Osteocyte (in vitro differentiated cells): Measurements from ENCODE around the gene TMEM186. TPM values are rescaled to one million over a fixed set of nuclear protein-coding genes. Genes with fewer than 3 reads are reported as not detected.

Source experiments
- DNase-seq: peaks from one replicate; pipeline ENCODE4 v3.0.0; 2021; ENCODE audit warnings: mixed read lengths; ENCODE audit not compliant: unreplicated experiment; ENCODE audit errors: extremely low spot score
- H3K27ac Mint-ChIP-seq: one replicate; pipeline ENCODE4 v1.8.0; 2021; ENCODE audit warnings: mild to moderate bottlenecking, mixed read lengths; ENCODE audit not compliant: unreplicated experiment
- H3K27me3 Mint-ChIP-seq: one replicate; pipeline ENCODE4 v1.8.0; 2021; ENCODE audit warnings: mixed read lengths; ENCODE audit not compliant: unreplicated experiment
- H3K36me3 Mint-ChIP-seq: one replicate; pipeline ENCODE4 v1.8.0; 2021; ENCODE audit warnings: mixed read lengths; ENCODE audit not compliant: unreplicated experiment
- H3K4me1 Mint-ChIP-seq: one replicate; pipeline ENCODE4 v1.8.0; 2021; ENCODE audit warnings: mixed read lengths; ENCODE audit not compliant: unreplicated experiment
- H3K4me3 Mint-ChIP-seq: one replicate; pipeline ENCODE4 v1.8.0; 2021; ENCODE audit warnings: mild to moderate bottlenecking, moderate library complexity, mixed read lengths; ENCODE audit not compliant: unreplicated experiment
- H3K9me3 Mint-ChIP-seq: one replicate; pipeline ENCODE4 v1.8.0; 2021; ENCODE audit warnings: mixed read lengths; ENCODE audit not compliant: unreplicated experiment
- total RNA-seq: library from RNA; stranded (reverse); gene quantifications from 2 replicates; pipeline ENCODE4 v1.2.1, GENCODE V29; 2021
- TF ChIP-seq, protein P1 (sequence below): fragments of 200-600 bp; sonication (generic); IDR thresholded peaks from 2 replicates; pipeline ENCODE4 v1.5.0; 2021; ENCODE audit warnings: antibody characterized with exemption, mild to moderate bottlenecking, moderate library complexity

TMEM186 gene
- total RNA-seq, 1 donor from 2014 or later, result 12.1 TPM

DNA sequence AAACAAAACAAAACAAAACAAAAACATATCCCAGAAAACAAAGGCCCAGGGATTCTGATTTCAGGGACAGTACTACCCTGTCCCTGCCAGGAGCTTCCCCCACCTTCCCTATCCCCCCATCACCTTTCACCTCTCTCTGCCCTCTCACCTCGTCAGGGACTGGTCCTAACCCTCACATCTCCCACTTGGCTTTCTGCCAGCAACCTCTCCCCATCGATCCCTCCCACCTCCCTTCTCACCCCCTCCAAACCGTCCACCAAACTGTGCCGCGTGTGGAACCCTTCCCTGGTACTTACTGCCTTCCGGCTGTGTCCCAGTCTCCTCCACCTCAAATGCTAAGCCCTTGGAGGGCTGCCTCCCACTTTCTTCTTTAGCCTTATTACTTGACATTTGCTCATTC lies 36.4 kb downstream of the TMEM186 start:
- Mint-ChIP-seq H3K27me3 (no peaks in the 10 kb centered on the region), H3K4me3 (no peak overlapping the region), H3K9me3 (no peaks in the 10 kb centered on the region), H3K4me1 (no peaks in the 10 kb centered on the region), H3K36me3 (no peaks in the 10 kb centered on the region), H3K27ac (no peak overlapping the region)
- DNase-seq, result no peak
- TF ChIP-seq, protein P1, sequence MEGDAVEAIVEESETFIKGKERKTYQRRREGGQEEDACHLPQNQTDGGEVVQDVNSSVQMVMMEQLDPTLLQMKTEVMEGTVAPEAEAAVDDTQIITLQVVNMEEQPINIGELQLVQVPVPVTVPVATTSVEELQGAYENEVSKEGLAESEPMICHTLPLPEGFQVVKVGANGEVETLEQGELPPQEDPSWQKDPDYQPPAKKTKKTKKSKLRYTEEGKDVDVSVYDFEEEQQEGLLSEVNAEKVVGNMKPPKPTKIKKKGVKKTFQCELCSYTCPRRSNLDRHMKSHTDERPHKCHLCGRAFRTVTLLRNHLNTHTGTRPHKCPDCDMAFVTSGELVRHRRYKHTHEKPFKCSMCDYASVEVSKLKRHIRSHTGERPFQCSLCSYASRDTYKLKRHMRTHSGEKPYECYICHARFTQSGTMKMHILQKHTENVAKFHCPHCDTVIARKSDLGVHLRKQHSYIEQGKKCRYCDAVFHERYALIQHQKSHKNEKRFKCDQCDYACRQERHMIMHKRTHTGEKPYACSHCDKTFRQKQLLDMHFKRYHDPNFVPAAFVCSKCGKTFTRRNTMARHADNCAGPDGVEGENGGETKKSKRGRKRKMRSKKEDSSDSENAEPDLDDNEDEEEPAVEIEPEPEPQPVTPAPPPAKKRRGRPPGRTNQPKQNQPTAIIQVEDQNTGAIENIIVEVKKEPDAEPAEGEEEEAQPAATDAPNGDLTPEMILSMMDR, result no peak

DNA sequence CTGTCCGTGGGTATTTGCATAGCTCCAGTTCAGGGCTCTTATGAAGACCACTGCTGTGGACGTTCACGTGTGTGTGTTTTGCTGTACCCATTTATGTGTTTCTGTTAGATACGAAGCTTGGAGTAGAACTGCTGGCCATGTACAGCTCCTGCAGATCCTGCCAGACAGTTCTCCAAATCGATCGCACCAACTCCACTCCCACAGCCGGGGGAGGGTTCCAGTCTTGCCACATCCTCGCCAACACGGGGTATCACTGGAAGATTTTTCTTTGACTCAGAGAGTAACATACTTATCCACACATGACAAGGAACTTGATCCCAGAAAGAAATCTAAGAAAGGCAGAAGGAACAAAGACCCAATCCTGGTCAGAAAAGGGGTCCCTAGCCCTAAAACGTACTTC lies 37.4 kb downstream of the TMEM186 start:
- Mint-ChIP-seq H3K4me3 (no peak overlapping the region), H3K9me3 (no peaks in the 10 kb centered on the region), H3K4me1 (no peaks in the 10 kb centered on the region), H3K36me3 (no peaks in the 10 kb centered on the region), H3K27ac (no peak overlapping the region), H3K27me3 (no peaks in the 10 kb centered on the region)
- TF ChIP-seq, protein P1, result no peak
- DNase-seq, result no peak

DNA sequence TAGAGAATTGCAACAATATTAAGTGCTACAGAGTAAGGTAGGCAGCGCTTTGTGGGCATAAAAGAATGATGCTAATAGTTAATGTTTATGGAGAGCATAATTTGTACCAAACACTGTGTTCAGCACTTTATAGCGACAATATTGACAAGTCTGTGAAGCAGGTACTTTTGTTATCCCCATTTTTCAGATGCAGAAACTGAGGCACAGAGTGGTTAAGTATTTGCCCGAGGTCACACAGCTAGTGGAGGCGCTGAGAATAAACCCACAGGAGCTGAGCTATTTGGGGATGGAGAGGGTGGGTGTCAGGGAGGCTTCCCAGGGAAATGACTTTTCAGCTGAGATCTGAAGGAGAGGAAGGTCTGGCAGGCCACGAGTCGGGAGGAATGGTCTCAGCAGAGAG lies 39.4 kb downstream of the TMEM186 start:
- Mint-ChIP-seq H3K27ac (no peak overlapping the region), H3K4me1 (no peaks in the 10 kb centered on the region), H3K9me3 (no peaks in the 10 kb centered on the region), H3K4me3 (no peak overlapping the region), H3K36me3 (no peaks in the 10 kb centered on the region), H3K27me3 (no peaks in the 10 kb centered on the region)
- no peak for DNase-seq
- TF ChIP-seq, protein P1, result no peak

DNA sequence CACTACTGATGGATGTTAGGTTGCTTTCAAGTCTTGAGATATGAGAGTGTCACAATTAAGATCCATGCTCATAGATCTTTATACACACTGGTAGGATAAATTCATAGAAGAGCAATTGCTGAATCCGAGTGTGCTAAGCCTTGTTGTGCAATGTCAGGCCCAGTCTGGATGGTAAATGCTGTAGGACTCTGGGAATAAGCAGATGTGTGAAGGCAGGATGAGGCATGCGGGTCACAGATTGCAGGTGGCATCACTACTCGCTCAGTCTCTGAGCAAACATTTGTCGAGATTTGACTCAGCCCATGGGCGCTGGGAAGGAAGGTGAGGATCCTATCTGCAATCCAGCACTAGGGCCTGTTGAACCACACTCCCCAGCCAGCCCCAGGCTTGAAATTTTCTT lies 40.7 kb downstream of the TMEM186 start:
- H3K27ac Mint-ChIP-seq, result no peak overlapping the region
- DNase-seq, result no peak
- no peaks in the 10 kb centered on the region for H3K36me3 Mint-ChIP-seq
- no peak overlapping the region for H3K4me3 Mint-ChIP-seq
- no peaks in the 10 kb centered on the region for H3K9me3 Mint-ChIP-seq
- TF ChIP-seq, protein P1, result no peak
- no peaks in the 10 kb centered on the region for H3K27me3 Mint-ChIP-seq
- peaks cover 4% of the 10 kb centered on the region for H3K4me1 Mint-ChIP-seq

GRCh38 chr16:8753416-8754054 lies 43.9 kb downstream of the TMEM186 start:
- Mint-ChIP-seq H3K4me3 (no peak overlapping the region), H3K4me1 (peaks cover 4% of the 10 kb centered on the region), H3K36me3 (no peaks in the 10 kb centered on the region), H3K27ac (no peak overlapping the region), H3K9me3 (no peaks in the 10 kb centered on the region), H3K27me3 (no peaks in the 10 kb centered on the region)
- no peak for DNase-seq
- TF ChIP-seq, protein P1, result no peak
